Central memory CD8-positive, alpha-beta T cell (primary cell): Measurements from ENCODE around the gene MRPL1.
"Not testable (repeated sequence)": the region's sequence is repeated elsewhere in the genome, so short reads cannot be mapped to it uniquely, and the experiment has no call there.

ENCODE experiments used
- ATAC-seq: fragments of 150-1000 bp; cut with Tn5 transposase; replicated peaks from 2 replicates; pipeline ENCODE4 v1.10.0; 2022; ENCODE audit warnings: mild to moderate bottlenecking, moderate FRiP score, moderate number of reproducible peaks; ENCODE audit not compliant: poor library complexity, severe bottlenecking; ENCODE audit errors: extremely low read depth
- DNase-seq, 2 donors: peaks; one replicate each; pipeline ENCODE4 v3.0.0; 2021; ENCODE audit warnings: low spot score in 2 of 2
- H3K27ac Mint-ChIP-seq: one replicate; pipeline ENCODE4 v1.8.0; 2022; ENCODE audit warnings: low read depth, mild to moderate bottlenecking, moderate library complexity, mixed read lengths
- H3K27me3 Mint-ChIP-seq: one replicate; pipeline ENCODE4 v1.8.0; 2022; ENCODE audit warnings: mixed read lengths
- H3K36me3 Mint-ChIP-seq: one replicate; pipeline ENCODE4 v1.8.0; 2022; ENCODE audit warnings: mild to moderate bottlenecking, moderate library complexity, mixed read lengths; ENCODE audit not compliant: insufficient read depth
- H3K4me1 Mint-ChIP-seq: one replicate; pipeline ENCODE4 v1.8.0; 2022; ENCODE audit warnings: mixed read lengths
- H3K4me3 Mint-ChIP-seq: one replicate; pipeline ENCODE4 v1.8.0; 2022; ENCODE audit warnings: mild to moderate bottlenecking, moderate library complexity, mixed read lengths
- H3K9me3 Mint-ChIP-seq: one replicate; pipeline ENCODE4 v1.8.0; 2022; ENCODE audit warnings: mixed read lengths

The MRPL1 gene

DNA sequence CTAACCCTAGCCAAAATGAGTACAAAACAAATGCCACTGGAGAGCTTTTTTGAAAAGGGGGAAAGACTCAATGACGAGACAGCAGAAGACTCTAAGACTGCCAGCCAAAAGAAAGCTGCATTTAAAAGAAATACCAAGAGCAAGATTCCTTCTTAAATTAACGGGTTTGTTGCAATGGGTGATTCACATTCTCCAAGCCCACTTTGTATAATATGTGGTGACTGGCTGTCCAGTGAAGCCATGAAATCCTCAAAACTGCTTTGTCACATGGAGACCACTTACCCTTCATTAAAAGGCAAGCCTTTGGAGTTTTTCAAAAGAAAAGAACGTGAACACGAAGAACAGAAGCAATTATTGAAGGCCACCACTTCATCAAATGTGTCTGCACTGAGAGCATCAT lies 68.2 kb downstream of the MRPL1 start:
- Mint-ChIP-seq H3K27me3 (no peaks in the 10 kb centered on the region), H3K4me1 (no peaks in the 10 kb centered on the region), H3K4me3 (no peak overlapping the region), H3K36me3 (peaks cover 15% of the 10 kb centered on the region), H3K27ac (no peak overlapping the region), H3K9me3 (no peaks in the 10 kb centered on the region)
- ATAC-seq = no peak
- DNase-seq = no peak

DNA sequence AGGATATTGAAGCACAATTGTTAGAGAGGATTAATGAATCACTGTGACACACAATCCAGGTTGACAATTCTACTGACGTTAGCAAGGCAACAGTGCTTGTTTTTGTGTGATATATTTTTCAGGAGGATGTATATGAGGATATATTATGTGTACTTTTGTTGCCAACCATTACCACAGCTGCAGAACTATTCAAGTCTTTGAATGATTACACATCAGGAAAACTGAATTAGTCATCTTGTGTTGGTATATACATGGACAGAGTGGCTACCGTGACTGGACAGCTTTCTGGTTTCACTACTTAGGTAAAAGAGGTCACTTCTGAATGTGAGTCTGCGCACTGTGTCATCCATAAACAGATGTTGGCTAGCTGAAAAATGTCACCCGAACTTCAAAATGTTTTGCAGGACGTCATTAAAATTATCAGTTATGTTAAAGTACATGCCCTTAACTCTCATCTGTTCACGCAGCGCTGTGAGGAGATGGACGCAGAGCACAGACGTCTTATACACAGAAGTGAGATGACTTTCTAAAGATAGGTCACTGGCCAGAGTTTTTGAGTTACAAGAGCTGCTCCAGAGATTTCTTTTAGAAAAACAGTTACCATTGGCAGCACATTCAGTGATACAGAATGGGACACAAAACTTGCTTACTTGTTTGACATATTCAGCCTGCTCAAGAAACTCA lies 69.0 kb downstream of the MRPL1 start:
- no peaks in the 10 kb centered on the region for H3K9me3 Mint-ChIP-seq
- no peak for DNase-seq
- no peaks in the 10 kb centered on the region for H3K27me3 Mint-ChIP-seq
- no peak overlapping the region for H3K4me3 Mint-ChIP-seq
- H3K27ac Mint-ChIP-seq = no peak overlapping the region
- no peaks in the 10 kb centered on the region for H3K4me1 Mint-ChIP-seq
- peaks cover 13% of the 10 kb centered on the region for H3K36me3 Mint-ChIP-seq
- no peak for ATAC-seq

DNA sequence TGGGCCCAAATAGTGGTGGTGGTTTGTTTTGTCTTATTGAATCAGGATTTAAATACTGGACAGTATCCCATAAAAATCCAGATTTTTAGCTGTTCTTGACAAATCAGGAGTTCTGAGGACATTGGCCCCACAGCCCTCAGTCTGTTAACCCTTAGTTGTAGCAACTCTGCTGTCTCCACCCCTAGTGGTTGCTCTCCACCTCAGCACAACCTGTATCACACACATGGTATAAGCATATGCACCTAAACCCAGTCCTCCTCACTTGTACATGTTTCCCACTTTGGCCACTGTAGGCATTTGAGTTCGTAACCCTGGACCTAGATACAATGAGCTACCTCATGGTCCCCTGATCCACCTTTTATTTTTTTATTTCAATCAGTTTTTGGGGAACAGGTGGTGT lies 75.9 kb downstream of the MRPL1 start:
- Mint-ChIP-seq H3K4me1 (peaks cover 23% of the 10 kb centered on the region), H3K9me3 (no peaks in the 10 kb centered on the region), H3K4me3 (no peak overlapping the region), H3K27ac (no peak overlapping the region), H3K27me3 (no peaks in the 10 kb centered on the region), H3K36me3 (peaks cover 11% of the 10 kb centered on the region)
- DNase-seq = no peak
- no peak for ATAC-seq

DNA sequence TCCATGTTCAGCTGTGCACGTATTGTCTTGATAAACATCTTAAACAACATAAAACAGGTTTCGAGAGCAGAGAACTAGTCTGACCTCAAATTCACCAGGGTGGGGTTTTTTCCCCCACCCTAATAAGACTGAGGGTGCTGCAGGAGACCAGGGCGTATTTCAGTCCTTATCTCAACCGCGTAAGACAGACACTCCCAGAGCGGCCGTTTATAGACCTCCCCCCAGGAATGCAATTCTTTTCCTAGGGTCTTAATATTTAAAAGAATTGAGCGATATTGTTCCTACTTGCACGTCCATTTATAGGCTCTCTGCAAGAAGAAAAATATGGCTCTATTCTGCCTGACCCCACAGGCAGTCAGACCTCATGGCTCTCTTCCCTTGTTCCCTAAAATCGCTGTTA lies 83.3 kb downstream of the MRPL1 start:
- not testable (repeated sequence) for H3K4me3 Mint-ChIP-seq, DNase-seq, H3K27ac Mint-ChIP-seq, H3K36me3 Mint-ChIP-seq, H3K27me3 Mint-ChIP-seq, ATAC-seq, H3K9me3 Mint-ChIP-seq, H3K4me1 Mint-ChIP-seq

DNA sequence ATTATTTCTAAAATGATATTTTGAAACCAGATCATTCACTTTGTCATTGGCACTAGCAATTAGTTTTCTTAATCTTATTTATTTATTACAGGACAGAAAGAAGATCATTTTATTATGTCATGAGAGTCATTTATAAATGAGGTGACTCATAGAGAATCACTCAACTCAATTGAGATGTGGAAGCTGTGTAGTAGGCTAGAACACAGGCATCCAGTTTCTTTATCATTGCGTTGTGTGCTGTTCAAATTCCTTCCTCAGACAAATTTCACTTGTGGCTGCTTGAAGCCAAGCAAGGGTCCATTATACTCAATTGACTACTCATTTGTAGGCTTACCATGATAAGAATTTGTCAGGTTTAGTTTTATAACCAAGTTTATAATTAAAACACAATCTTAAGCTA lies 87.6 kb downstream of the MRPL1 start:
- Mint-ChIP-seq H3K9me3 (peaks cover 4% of the 10 kb centered on the region), H3K36me3 (peaks cover 9% of the 10 kb centered on the region), H3K27ac (no peak overlapping the region), H3K4me1 (no peaks in the 10 kb centered on the region), H3K27me3 (no peaks in the 10 kb centered on the region), H3K4me3 (no peak overlapping the region)
- DNase-seq (no peak), ATAC-seq (no peak)

DNA sequence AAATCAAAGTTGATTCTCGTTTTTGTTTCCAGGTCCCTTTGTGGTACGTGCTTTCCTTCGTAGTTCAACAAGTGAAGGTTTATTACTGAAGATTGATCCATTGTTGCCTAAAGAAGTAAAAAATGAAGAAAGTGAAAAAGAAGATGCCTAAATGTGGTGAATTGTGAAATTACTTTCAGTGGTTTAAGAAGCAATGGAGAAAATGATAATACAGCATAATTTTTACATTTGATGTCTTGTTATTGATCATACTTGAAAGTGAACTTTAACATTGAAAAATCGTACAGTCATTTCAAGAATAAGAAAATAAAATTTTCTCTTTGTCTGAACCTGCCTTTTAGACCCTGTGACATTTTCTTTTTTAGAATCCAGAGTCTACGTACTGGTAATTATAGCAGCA lies 89.8 kb downstream of the MRPL1 start:
- no peak for ATAC-seq
- Mint-ChIP-seq H3K4me3 (no peak overlapping the region), H3K27ac (no peak overlapping the region)

DNA sequence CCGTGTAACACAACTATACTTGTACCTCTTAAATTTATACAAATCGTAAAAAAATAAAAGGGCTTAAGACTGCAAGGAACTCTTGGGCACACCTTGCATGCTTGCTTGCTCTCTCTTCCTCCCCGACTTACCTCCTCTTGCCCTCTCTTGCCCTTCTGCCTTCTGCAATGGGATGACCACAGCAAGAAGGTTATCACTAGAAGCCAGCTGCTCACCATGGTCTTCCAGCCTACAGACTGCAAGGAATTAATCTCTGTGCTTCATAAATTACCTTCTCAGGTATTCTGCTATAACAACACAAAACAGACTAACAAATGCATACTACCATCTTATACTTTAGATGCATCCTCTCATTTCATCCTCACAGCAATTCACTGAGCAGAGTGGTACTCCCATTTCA lies 92.1 kb downstream of the MRPL1 start:
- ATAC-seq (no peak), DNase-seq (no peak)
- Mint-ChIP-seq H3K4me3 (no peak overlapping the region), H3K9me3 (no peaks in the 10 kb centered on the region), H3K4me1 (no peaks in the 10 kb centered on the region), H3K36me3 (peaks cover 9% of the 10 kb centered on the region), H3K27me3 (no peaks in the 10 kb centered on the region), H3K27ac (no peak overlapping the region)

More for the DNA sequence above, 89.8 kb downstream of the MRPL1 start:
- no peaks in the 10 kb centered on the region for H3K27me3 Mint-ChIP-seq
- H3K9me3 Mint-ChIP-seq = no peaks in the 10 kb centered on the region
- no peaks in the 10 kb centered on the region for H3K4me1 Mint-ChIP-seq
- no peak for DNase-seq
- peaks cover 9% of the 10 kb centered on the region for H3K36me3 Mint-ChIP-seq

DNA sequence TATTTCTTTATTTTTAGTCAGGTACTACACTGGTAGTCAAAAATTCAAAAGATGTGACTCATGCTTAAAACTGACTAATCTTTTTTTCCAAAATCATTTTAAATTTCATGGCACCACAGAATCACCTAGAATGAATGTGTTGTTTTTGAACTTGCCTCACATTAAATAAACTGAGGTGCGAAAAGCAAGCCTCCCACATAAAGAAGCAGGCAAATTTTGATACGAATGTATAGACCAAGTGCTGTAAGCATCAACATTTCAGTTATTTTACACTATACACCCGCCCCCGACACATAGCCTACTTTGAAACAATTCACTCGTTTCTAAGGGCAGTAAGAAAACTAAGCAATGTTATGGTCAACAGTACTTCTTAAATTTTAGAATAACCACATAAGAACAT lies 94.3 kb downstream of the MRPL1 start:
- H3K4me3 Mint-ChIP-seq = no peak overlapping the region
- no peak for DNase-seq
- no peaks in the 10 kb centered on the region for H3K4me1 Mint-ChIP-seq
- no peak overlapping the region for H3K27ac Mint-ChIP-seq
- H3K9me3 Mint-ChIP-seq = no peaks in the 10 kb centered on the region
- H3K27me3 Mint-ChIP-seq = no peaks in the 10 kb centered on the region
- ATAC-seq = no peak
- H3K36me3 Mint-ChIP-seq = peaks cover 7% of the 10 kb centered on the region

DNA sequence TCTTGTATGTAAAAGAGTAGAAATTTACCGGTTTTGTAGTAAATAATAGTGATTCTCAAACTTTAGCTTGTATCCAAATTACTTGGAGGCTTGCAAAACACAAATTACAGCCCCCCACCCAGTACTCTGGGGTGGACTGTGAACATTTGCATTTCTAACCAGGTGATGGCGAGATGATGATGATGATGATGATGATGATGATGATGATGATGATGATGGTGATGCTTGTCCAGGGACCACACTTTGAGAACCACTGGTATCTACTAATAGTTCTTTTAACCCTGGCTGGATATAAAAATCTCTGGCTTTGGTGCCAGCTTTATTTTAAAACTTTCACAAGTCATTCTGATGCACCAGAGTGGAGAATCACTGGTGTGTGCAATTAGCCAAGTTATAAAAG lies 96.3 kb downstream of the MRPL1 start:
- Mint-ChIP-seq H3K4me3 (no peak overlapping the region), H3K4me1 (no peaks in the 10 kb centered on the region), H3K36me3 (peaks cover under 1% of the 10 kb centered on the region), H3K27me3 (no peaks in the 10 kb centered on the region), H3K27ac (no peak overlapping the region), H3K9me3 (no peaks in the 10 kb centered on the region)
- no peak for ATAC-seq
- no peak for DNase-seq

DNA sequence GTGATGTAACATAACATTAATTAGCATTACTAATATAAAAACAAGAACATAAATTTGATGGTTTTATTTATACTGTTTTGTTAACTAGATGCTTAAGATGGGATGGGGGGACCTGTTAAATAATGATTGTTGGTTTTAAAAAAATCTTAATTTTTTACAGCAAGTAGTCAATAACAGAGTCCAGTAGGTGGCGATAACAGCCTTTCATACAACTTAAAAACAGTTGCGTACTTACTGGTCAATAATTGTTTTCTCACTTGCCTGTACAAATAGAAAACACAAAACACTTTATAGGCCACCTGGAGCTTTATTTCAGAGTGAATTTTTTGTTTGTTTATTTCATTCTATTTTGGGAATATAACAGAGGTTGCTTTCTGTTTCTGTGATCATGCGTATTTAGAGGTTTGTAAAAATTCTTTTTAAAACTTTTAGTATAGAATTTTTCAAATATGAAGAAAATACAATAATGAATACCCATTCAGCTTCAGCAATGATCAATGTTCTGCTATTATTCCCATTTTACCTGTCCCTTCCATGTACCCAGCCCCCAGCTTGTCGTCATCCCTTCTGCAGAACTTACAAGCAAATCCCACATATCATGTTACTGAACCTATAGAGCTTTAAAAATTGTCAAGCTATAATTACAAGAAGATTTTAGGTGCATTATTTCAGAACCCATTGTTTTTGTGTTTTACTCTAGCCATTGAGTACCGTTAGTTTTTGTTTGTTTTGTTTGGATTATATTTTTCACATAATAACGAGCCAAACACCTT lies 97.1 kb downstream of the MRPL1 start:
- no peaks in the 10 kb centered on the region for H3K9me3 Mint-ChIP-seq
- no peaks in the 10 kb centered on the region for H3K4me1 Mint-ChIP-seq
- no peak for DNase-seq
- H3K27ac Mint-ChIP-seq = no peak overlapping the region
- H3K27me3 Mint-ChIP-seq = no peaks in the 10 kb centered on the region
- ATAC-seq = no peak
- H3K36me3 Mint-ChIP-seq = no peaks in the 10 kb centered on the region
- H3K4me3 Mint-ChIP-seq = no peak overlapping the region

DNA sequence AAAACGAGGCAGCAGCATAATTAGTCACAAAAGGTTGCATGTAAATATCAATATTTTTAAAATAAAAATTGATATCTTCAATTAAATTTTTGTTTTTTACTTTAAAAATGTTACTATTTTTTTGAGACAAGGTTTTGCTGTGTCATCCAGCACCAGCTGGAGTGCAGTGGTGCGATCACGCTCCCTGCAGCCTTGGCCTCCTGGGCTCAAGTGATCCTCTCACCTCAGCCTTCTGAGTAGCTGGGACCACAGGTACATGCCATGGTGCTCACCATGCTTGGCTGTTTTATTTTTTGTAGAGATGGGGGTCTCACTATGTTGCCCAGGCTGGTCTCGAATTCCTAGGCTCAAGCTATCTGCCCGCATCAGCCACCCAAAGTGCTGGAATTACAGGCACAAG lies 97.7 kb downstream of the MRPL1 start:
- ATAC-seq (no peak), DNase-seq (no peak)
- Mint-ChIP-seq H3K27me3 (no peaks in the 10 kb centered on the region), H3K4me3 (no peak overlapping the region), H3K4me1 (no peaks in the 10 kb centered on the region), H3K27ac (no peak overlapping the region), H3K9me3 (no peaks in the 10 kb centered on the region), H3K36me3 (no peaks in the 10 kb centered on the region)

DNA sequence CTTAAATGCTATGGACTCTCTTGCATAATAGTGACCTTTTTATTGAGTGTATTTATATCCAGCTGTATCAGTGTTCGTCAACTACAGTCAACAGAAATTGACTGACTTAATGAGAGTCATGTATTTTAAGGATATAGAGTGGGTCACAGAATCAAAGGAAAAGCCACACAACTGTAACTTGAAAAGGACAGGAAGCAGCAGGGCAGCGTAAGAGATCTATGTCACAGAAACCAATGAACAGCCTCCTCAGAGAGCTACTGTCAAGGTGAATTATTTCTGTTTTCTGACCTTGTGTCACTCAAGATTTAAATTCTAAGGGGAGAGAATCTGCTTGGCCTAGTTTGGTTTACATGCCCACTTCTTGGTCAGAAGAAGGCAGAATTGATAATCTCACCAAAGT lies 100.4 kb downstream of the MRPL1 start:
- Mint-ChIP-seq H3K27me3 (peaks cover 26% of the 10 kb centered on the region), H3K9me3 (no peaks in the 10 kb centered on the region), H3K27ac (no peak overlapping the region), H3K36me3 (no peaks in the 10 kb centered on the region), H3K4me1 (no peaks in the 10 kb centered on the region), H3K4me3 (no peak overlapping the region)
- no peak for DNase-seq
- ATAC-seq = no peak

DNA sequence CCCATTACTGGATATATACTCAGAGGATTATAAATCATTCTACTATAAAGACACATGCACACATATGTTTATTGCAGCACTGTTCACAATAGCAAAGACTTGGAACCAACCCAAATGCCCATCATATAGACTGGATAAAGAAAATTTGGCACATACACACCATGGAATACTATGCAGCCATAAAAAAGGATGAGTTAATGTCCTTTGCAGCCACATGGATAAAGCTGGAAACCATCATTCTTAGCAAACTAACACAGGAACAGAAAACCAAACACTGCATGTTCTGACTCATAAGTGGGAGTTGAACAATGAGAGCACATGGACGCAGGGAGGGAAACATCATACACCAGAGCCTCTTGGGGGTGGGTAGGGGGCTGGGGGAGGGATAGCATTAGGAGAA lies 111.0 kb downstream of the MRPL1 start:
- H3K27ac Mint-ChIP-seq, H3K9me3 Mint-ChIP-seq, H3K36me3 Mint-ChIP-seq, DNase-seq, H3K4me3 Mint-ChIP-seq, ATAC-seq, H3K4me1 Mint-ChIP-seq: not testable (repeated sequence)
- peaks cover 39% of the 10 kb centered on the region for H3K27me3 Mint-ChIP-seq
